HG03439 (cell line): ENCODE data around the gene UCKL1.
"Not testable (repeated sequence)": the region's sequence is repeated elsewhere in the genome, so short reads cannot be mapped to it uniquely, and the experiment has no call there.

Experiments used
- ATAC-seq: cut with Tn5 transposase; IDR thresholded peaks from one replicate; pipeline ENCODE4 v1.9.1; 2021; ENCODE audit warnings: mild to moderate bottlenecking, moderate library complexity; ENCODE audit not compliant: unreplicated experiment

Gene UCKL1

GRCh38 chr20:63960654-63961621, 4.7 kb upstream of the UCKL1 start:
- ATAC-seq: not testable (repeated sequence)

- no peak for ATAC-seq
Measured at GRCh38 chr20:63959699-63960075, 3.5 kb upstream of the UCKL1 start.

- ATAC-seq: no peak
Measured at GRCh38 chr20:63958964-63959698, 2.9 kb upstream of the UCKL1 start.

GRCh38 chr20:63958471-63958870, 2.3 kb upstream of the UCKL1 start:
- no peak for ATAC-seq

GRCh38 chr20:63957690-63958441, 1.6 kb upstream of the UCKL1 start:
- ATAC-seq: no peak

GRCh38 chr20:63957004-63957689, 931 bp upstream of the UCKL1 start:
- peak; percentile 18 for ATAC-seq

GRCh38 chr20:63956664-63957003, 418 bp upstream of the UCKL1 start:
- ATAC-seq: peak; percentile 13

- no peak for ATAC-seq
Measured at GRCh38 chr20:63955281-63955826, 862 bp downstream of the UCKL1 start.

GRCh38 chr20:63953764-63954429, 2.3 kb downstream of the UCKL1 start:
- no peak for ATAC-seq

- ATAC-seq: no peak
Measured at GRCh38 chr20:63952769-63953168, 3.4 kb downstream of the UCKL1 start.

- no peak for ATAC-seq
Measured at GRCh38 chr20:63952210-63952535, 4.0 kb downstream of the UCKL1 start.

- no peak for ATAC-seq
Measured at GRCh38 chr20:63951398-63952209, 4.6 kb downstream of the UCKL1 start.

GRCh38 chr20:63950701-63951397, 5.4 kb downstream of the UCKL1 start:
- no peak for ATAC-seq

- no peak for ATAC-seq
Measured at GRCh38 chr20:63947638-63948456, 8.4 kb downstream of the UCKL1 start.

GRCh38 chr20:63946986-63947637, 9.1 kb downstream of the UCKL1 start:
- ATAC-seq: no peak

GRCh38 chr20:63945921-63946920, 10.0 kb downstream of the UCKL1 start:
- ATAC-seq: no peak
